Vagina (tissue), 2 donors: ENCODE results near the gene RIMOC1. TPM values are rescaled to one million over a fixed set of nuclear protein-coding genes. Genes with fewer than 3 reads are reported as not detected.

Experiments used
- DNase-seq, 2 donors: peaks; one replicate each; pipeline ENCODE4 v3.0.0-alpha.2; 2017; ENCODE audit errors: extremely low spot score in 2 of 2
- H3K27ac ChIP-seq: fragments of 200-600 bp; sonication (generic); one replicate; pipeline ENCODE4 v1.5.1; 2019
- H3K27me3 ChIP-seq: fragments of 200-600 bp; sonication (generic); one replicate; pipeline ENCODE4 v1.5.1; 2019
- H3K36me3 ChIP-seq, 2 donors: fragments of 200-600 bp; sonication (generic); one replicate each; pipeline ENCODE4 v1.5.1; 2017 to 2019
- H3K4me1 ChIP-seq: fragments of 200-600 bp; sonication (generic); one replicate; pipeline ENCODE4 v1.5.1; 2019
- H3K4me3 ChIP-seq, 2 donors: fragments of 200-600 bp; sonication (generic); 1 replicate in 1 of 2; 2 replicates in 1 of 2; pipeline ENCODE4 v1.5.1; 2016 to 2019
- H3K9me3 ChIP-seq: fragments of 200-600 bp; sonication (generic); one replicate; pipeline ENCODE4 v1.5.1; 2019
- CTCF ChIP-seq, 3 experiments: fragments of 450-650 bp in 2 of 3; fragments of 200-600 bp in 1 of 3; sonication (generic) in 1 of 3; IDR thresholded peaks; one replicate each; pipeline ENCODE4 v1.5.1; 2017 to 2019; ENCODE audit warnings: antibody characterized with exemption in 3 of 3, mild to moderate bottlenecking in 2 of 3, moderate library complexity in 2 of 3
- POLR2A ChIP-seq, 2 donors: fragments of 450-650 bp; IDR thresholded peaks; one replicate each; pipeline ENCODE4 v1.6.1; 2017; ENCODE audit warnings: antibody characterized with exemption in 2 of 2, mild to moderate bottlenecking in 2 of 2, moderate library complexity in 2 of 2
- POLR2AphosphoS5 ChIP-seq, 2 donors: sonication (generic); formaldehyde crosslinking; IDR thresholded peaks; one replicate each; pipeline ENCODE4 v1.9.0; 2017; ENCODE audit warnings: antibody characterized with exemption in 2 of 2, mild to moderate bottlenecking in 2 of 2, low read depth in 1 of 2; ENCODE audit not compliant: insufficient read depth in 1 of 2
- intact Hi-C: fragments of 100-400 bp; cut with DNase I; formaldehyde crosslinking; loops from one replicate; pipeline ENCODE4 v1.15.1; 2023
- total RNA-seq: library from RNA; depleted of rRNA; stranded (reverse); fragments of >200 nt; gene quantifications from one replicate; pipeline ENCODE4 v1.2.3, GENCODE V29; 2016

RIMOC1 gene
- total RNA-seq, 1 donor from 2014 or later: 10.3 TPM

DNA sequence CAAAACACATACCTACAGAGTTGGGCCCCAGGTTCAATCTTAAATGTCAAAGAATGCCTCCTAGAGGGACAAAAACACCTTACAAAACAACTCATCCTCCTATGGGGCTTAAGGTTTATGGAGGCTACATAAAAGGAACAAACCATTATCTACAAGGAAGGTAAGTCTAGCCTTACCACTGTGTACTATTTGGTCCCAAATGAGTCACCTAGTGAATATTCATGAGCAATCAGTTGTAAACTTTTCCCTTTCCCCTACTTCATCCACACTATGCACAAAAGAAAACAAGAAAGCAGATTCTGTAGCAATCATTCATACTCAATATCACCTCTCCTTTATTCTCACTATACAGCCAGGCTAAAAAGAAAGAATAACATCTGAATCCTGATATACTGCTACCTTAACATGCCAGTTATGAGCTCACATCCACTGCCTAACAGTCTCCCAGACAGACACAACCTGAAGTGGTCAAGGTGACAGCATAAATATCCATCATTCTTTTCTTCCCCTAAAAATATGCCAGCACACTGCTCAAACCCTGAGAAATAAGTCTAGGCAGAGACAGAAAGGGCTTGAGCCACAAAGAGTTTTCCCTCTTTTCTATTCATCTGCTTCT is 40.2 kb upstream of the RIMOC1 start:
- no peak for DNase-seq
- H3K4me1 ChIP-seq: peaks cover 14% of the 10 kb centered on the region
- H3K36me3 ChIP-seq: peaks cover 0 to 17% of the 10 kb centered on the region in 2 donors
- intact Hi-C loops: no loop called here
- no peak for TF ChIP-seq CTCF (IDR thresholded peaks at IDR 0.05)
- TF ChIP-seq POLR2A (IDR thresholded peaks at IDR 0.05): no peak
- no peak for TF ChIP-seq POLR2AphosphoS5 (IDR thresholded peaks at IDR 0.05; ENCODE audit: insufficient read depth in 1 of 2, low read depth in 1 of 2)
- H3K4me3 ChIP-seq: no peak overlapping the region
- H3K27ac ChIP-seq: no peak overlapping the region
- no peaks in the 10 kb centered on the region for H3K27me3 ChIP-seq
- no peaks in the 10 kb centered on the region for H3K9me3 ChIP-seq

DNA sequence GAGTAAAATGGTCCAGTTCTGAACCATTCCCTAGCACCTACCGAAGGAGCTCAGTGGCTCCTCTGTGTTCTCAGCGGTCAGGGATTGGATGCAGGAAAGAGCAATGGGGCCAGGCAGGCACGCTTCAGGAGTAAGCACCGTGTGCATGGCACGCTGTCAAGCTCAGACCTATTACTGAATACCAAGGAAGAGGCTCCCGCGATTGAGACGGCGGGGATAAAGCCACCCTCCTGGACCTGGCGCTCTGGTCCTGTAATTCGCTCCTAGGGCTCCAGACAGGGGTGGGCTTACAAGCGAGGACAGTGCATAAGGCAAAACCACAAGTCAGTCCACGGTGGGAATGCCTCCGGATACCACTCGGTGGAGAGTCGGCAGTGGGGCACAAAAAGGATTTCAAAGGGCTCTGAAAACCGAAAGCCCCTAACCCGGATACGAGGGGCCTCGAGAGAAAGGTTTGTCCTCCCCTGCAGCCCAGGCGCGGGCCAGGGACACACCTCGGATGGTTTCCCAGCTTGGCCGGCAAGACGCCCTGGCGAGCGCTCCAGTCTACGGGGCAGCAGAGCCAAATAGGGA is 34.9 kb upstream of the RIMOC1 start:
- intact Hi-C loops: no loop called here
- peak overlapping the region; percentile 68 to 76 for H3K4me3 ChIP-seq
- peak overlapping the region; percentile 83 for H3K27ac ChIP-seq
- TF ChIP-seq POLR2AphosphoS5 (IDR thresholded peaks at IDR 0.05; ENCODE audit: insufficient read depth in 1 of 2, low read depth in 1 of 2): no peak
- TF ChIP-seq POLR2A (IDR thresholded peaks at IDR 0.05): no peak
- no peak for TF ChIP-seq CTCF (IDR thresholded peaks at IDR 0.05)
- H3K36me3 ChIP-seq: no peaks in the 10 kb centered on the region
- H3K4me1 ChIP-seq: peaks cover 36% of the 10 kb centered on the region
- H3K27me3 ChIP-seq: no peaks in the 10 kb centered on the region
- H3K9me3 ChIP-seq: no peaks in the 10 kb centered on the region
- peak in 1 of 2 donors; percentile 86 for DNase-seq

- peak within 1 kb of the TSS; percentile 68 to 76 for H3K4me3 ChIP-seq
- no peaks in the 10 kb centered on the region for H3K36me3 ChIP-seq
- H3K27ac ChIP-seq: peak within 1 kb of the TSS; percentile 83
- no peaks in the 10 kb centered on the region for H3K9me3 ChIP-seq
- peaks cover 36% of the 10 kb centered on the region for H3K4me1 ChIP-seq
- intact Hi-C loops: no loop called here
- peak in 1 of 2 donors; percentile 89 for DNase-seq
- no peaks in the 10 kb centered on the region for H3K27me3 ChIP-seq
- peak in 1 of 2 donors; percentile 64 for TF ChIP-seq POLR2A (IDR thresholded peaks at IDR 0.05)
- no peak for TF ChIP-seq CTCF (IDR thresholded peaks at IDR 0.05)
- TF ChIP-seq POLR2AphosphoS5 (IDR thresholded peaks at IDR 0.05; ENCODE audit: insufficient read depth in 1 of 2, low read depth in 1 of 2): peak; percentile 6 to 94
These were observed 34.2 kb upstream of the RIMOC1 start, which contains the start of gene OXCT1 for GRCh38 chr5:41869724-41870626. Gene OXCT1 (minus strand): TSS chr5:41870425. CDS start chr5:41870358, 67 bp downstream.

- TF ChIP-seq POLR2AphosphoS5 (IDR thresholded peaks at IDR 0.05; ENCODE audit: insufficient read depth in 1 of 2, low read depth in 1 of 2): no peak
- TF ChIP-seq CTCF (IDR thresholded peaks at IDR 0.05): no peak
- TF ChIP-seq POLR2A (IDR thresholded peaks at IDR 0.05): no peak
- Histone ChIP-seq H3K27ac (peak overlapping the region; percentile 83), H3K4me3 (peak overlapping the region; percentile 68 to 76), H3K36me3 (no peaks in the 10 kb centered on the region), H3K9me3 (no peaks in the 10 kb centered on the region), H3K27me3 (no peaks in the 10 kb centered on the region), H3K4me1 (peaks cover 36% of the 10 kb centered on the region)
- intact Hi-C loops: no loop called here
- DNase-seq: no peak
These were observed 33.5 kb upstream of the RIMOC1 start for GRCh38 chr5:41870627-41871048.
